ENCODE measurements around the gene PIEZO2. TPM values are rescaled to one million over a fixed set of nuclear protein-coding genes. Genes with fewer than 3 reads are reported as not detected.
A peak's percentile ranks its signal among the peaks of the same experiment; 100 is the strongest.

The PIEZO2 gene
- total RNA-seq, 1 donor from 2014 or later: 5.3 TPM

GRCh38 chr18:10776493-10776892, 372.9 kb downstream of the PIEZO2 start:
- H3K36me3 Mint-ChIP-seq (ENCODE audit: low read depth, unreplicated experiment): no peaks in the 10 kb centered on the region
- H3K27me3 ChIP-seq (ENCODE audit: insufficient read depth, low read length): no peaks in the 10 kb centered on the region
- H2AFZ ChIP-seq (ENCODE audit: low read depth, low read length): no peak overlapping the region
- no peak overlapping the region for H3K4me3 Mint-ChIP-seq (ENCODE audit: unreplicated experiment)
- no peak overlapping the region for H3K27ac Mint-ChIP-seq (ENCODE audit: unreplicated experiment)
- no peak overlapping the region for H3K27ac ChIP-seq (ENCODE audit: low read depth, low read length)
- no peaks in the 10 kb centered on the region for H3K4me1 ChIP-seq (ENCODE audit: insufficient read depth, low read length)
- FAIRE-seq (no peak), DNase-seq (ENCODE audit: low read depth) (no peak)
- no peaks in the 10 kb centered on the region for H3K36me3 ChIP-seq (ENCODE audit: insufficient read depth, low read length)
- no peak overlapping the region for H3K4me3 ChIP-seq (ENCODE audit: insufficient read depth, low read depth, low read length)
- H3K79me2 ChIP-seq (ENCODE audit: insufficient read depth, low read length): no peaks in the 10 kb centered on the region
- no peaks in the 10 kb centered on the region for H3K9me3 ChIP-seq (ENCODE audit: insufficient read depth, low read depth, low read length)
- TF ChIP-seq EZH2 (IDR thresholded peaks at IDR 0.05; ENCODE audit: insufficient read depth, low read length) (no peak), CTCF (IDR thresholded peaks at IDR 0.05; ENCODE audit: insufficient read depth, low read depth, low read length) (no peak)
- H3K9me3 Mint-ChIP-seq (ENCODE audit: unreplicated experiment): peaks cover 2% of the 10 kb centered on the region
- H3K4me1 Mint-ChIP-seq (ENCODE audit: low read depth, unreplicated experiment): peaks cover 3% of the 10 kb centered on the region
- H3K9ac ChIP-seq (ENCODE audit: low read length): no peak overlapping the region
- H3K4me2 ChIP-seq (ENCODE audit: low read length): no peak overlapping the region
- no peaks in the 10 kb centered on the region for H3K27me3 Mint-ChIP-seq (ENCODE audit: low read depth, unreplicated experiment)
- H4K20me1 ChIP-seq (ENCODE audit: insufficient read depth, low read length): no peaks in the 10 kb centered on the region

- no peaks in the 10 kb centered on the region for H3K36me3 ChIP-seq (ENCODE audit: insufficient read depth, low read length)
- no peak overlapping the region for H3K4me2 ChIP-seq (ENCODE audit: low read length)
- TF ChIP-seq EZH2 (IDR thresholded peaks at IDR 0.05; ENCODE audit: insufficient read depth, low read length): no peak
- TF ChIP-seq CTCF (IDR thresholded peaks at IDR 0.05; ENCODE audit: insufficient read depth, low read depth, low read length): no peak
- FAIRE-seq (no peak), DNase-seq (ENCODE audit: low read depth) (no peak)
- Mint-ChIP-seq H3K4me3 (ENCODE audit: unreplicated experiment) (no peak overlapping the region), H3K27me3 (ENCODE audit: low read depth, unreplicated experiment) (no peaks in the 10 kb centered on the region), H3K4me1 (ENCODE audit: low read depth, unreplicated experiment) (peaks cover 7% of the 10 kb centered on the region), H3K9me3 (ENCODE audit: unreplicated experiment) (peaks cover 2% of the 10 kb centered on the region), H3K36me3 (ENCODE audit: low read depth, unreplicated experiment) (no peaks in the 10 kb centered on the region), H3K27ac (ENCODE audit: unreplicated experiment) (no peak overlapping the region)
- H3K4me3 ChIP-seq (ENCODE audit: insufficient read depth, low read depth, low read length): no peak overlapping the region
- no peaks in the 10 kb centered on the region for H3K79me2 ChIP-seq (ENCODE audit: insufficient read depth, low read length)
- H3K27me3 ChIP-seq (ENCODE audit: insufficient read depth, low read length): no peaks in the 10 kb centered on the region
- no peaks in the 10 kb centered on the region for H4K20me1 ChIP-seq (ENCODE audit: insufficient read depth, low read length)
- no peaks in the 10 kb centered on the region for H3K9me3 ChIP-seq (ENCODE audit: insufficient read depth, low read depth, low read length)
- H3K27ac ChIP-seq (ENCODE audit: low read depth, low read length): no peak overlapping the region
- no peak overlapping the region for H3K9ac ChIP-seq (ENCODE audit: low read length)
- H2AFZ ChIP-seq (ENCODE audit: low read depth, low read length): no peak overlapping the region
- no peaks in the 10 kb centered on the region for H3K4me1 ChIP-seq (ENCODE audit: insufficient read depth, low read length)
These were observed 374.3 kb downstream of the PIEZO2 start for GRCh38 chr18:10775026-10775425.

GRCh38 chr18:10771053-10771709, 378.2 kb downstream of the PIEZO2 start:
- H3K4me3 Mint-ChIP-seq (ENCODE audit: unreplicated experiment): no peak overlapping the region
- Histone ChIP-seq H3K4me3 (ENCODE audit: insufficient read depth, low read depth, low read length) (no peak overlapping the region), H3K9ac (ENCODE audit: low read length) (no peak overlapping the region), H3K4me1 (ENCODE audit: insufficient read depth, low read length) (no peaks in the 10 kb centered on the region), H3K79me2 (ENCODE audit: insufficient read depth, low read length) (no peaks in the 10 kb centered on the region), H3K27me3 (ENCODE audit: insufficient read depth, low read length) (no peaks in the 10 kb centered on the region), H2AFZ (ENCODE audit: low read depth, low read length) (no peak overlapping the region), H3K9me3 (ENCODE audit: insufficient read depth, low read depth, low read length) (no peaks in the 10 kb centered on the region), H4K20me1 (ENCODE audit: insufficient read depth, low read length) (no peaks in the 10 kb centered on the region), H3K27ac (ENCODE audit: low read depth, low read length) (no peak overlapping the region), H3K4me2 (ENCODE audit: low read length) (no peak overlapping the region), H3K36me3 (ENCODE audit: insufficient read depth, low read length) (no peaks in the 10 kb centered on the region)
- H3K27me3 Mint-ChIP-seq (ENCODE audit: low read depth, unreplicated experiment): peaks cover 3% of the 10 kb centered on the region
- peaks cover 7% of the 10 kb centered on the region for H3K4me1 Mint-ChIP-seq (ENCODE audit: low read depth, unreplicated experiment)
- no peak for TF ChIP-seq CTCF (IDR thresholded peaks at IDR 0.05; ENCODE audit: insufficient read depth, low read depth, low read length)
- TF ChIP-seq EZH2 (IDR thresholded peaks at IDR 0.05; ENCODE audit: insufficient read depth, low read length): no peak
- H3K27ac Mint-ChIP-seq (ENCODE audit: unreplicated experiment): peak overlapping the region; percentile 9
- DNase-seq (ENCODE audit: low read depth) (no peak), FAIRE-seq (no peak)
- H3K9me3 Mint-ChIP-seq (ENCODE audit: unreplicated experiment): peaks cover 2% of the 10 kb centered on the region
- H3K36me3 Mint-ChIP-seq (ENCODE audit: low read depth, unreplicated experiment): no peaks in the 10 kb centered on the region
